ENCODE data around the gene SUMO2. TPM values are rescaled to one million over a fixed set of nuclear protein-coding genes. Genes with fewer than 3 reads are reported as not detected.

Gene SUMO2
- total and polyA plus RNA-seq, 2 of the 13 experiments (the other 11 are each of a cell fraction or from before 2014, with no cell fraction given): 337 to 553 TPM

GRCh38 chr17:75131278-75132017 lies 51.3 kb downstream of the SUMO2 start, which contains the start of gene NT5C (continued):
- TF ChIP-seq, protein P1, sequence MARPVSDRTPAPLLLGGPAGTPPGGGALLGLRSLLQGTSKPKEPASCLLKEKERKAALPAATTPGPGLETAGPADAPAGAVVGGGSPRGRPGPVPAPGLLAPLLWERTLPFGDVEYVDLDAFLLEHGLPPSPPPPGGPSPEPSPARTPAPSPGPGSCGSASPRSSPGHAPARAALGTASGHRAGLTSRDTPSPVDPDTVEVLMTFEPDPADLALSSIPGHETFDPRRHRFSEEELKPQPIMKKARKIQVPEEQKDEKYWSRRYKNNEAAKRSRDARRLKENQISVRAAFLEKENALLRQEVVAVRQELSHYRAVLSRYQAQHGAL (CRISPR knock-in tag; IDR thresholded peaks at IDR 0.05; ENCODE audit: not compliant biosample characterization): peak; percentile 52
- peak; percentile 95 for TF ChIP-seq ZNF761 (CRISPR knock-in tag; conservative IDR thresholded peaks at IDR 0.05)
- TF ChIP-seq RFXANK (CRISPR knock-in tag; IDR thresholded peaks at IDR 0.05): peak; percentile 37; the same call in 1 of the 2 replicates
- TF ChIP-seq, protein P2, sequence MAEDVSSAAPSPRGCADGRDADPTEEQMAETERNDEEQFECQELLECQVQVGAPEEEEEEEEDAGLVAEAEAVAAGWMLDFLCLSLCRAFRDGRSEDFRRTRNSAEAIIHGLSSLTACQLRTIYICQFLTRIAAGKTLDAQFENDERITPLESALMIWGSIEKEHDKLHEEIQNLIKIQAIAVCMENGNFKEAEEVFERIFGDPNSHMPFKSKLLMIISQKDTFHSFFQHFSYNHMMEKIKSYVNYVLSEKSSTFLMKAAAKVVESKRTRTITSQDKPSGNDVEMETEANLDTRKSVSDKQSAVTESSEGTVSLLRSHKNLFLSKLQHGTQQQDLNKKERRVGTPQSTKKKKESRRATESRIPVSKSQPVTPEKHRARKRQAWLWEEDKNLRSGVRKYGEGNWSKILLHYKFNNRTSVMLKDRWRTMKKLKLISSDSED (CRISPR knock-in tag; IDR thresholded peaks at IDR 0.05): no peak
- peak; percentile 73; the same call in 1 of the 2 replicates for TF ChIP-seq RELA (CRISPR knock-in tag; IDR thresholded peaks at IDR 0.05)
- peak; percentile 71; the same call in 1 of the 2 replicates for TF ChIP-seq ZNF768 (CRISPR knock-in tag; IDR thresholded peaks at IDR 0.05)
- TF ChIP-seq ZNF670 (CRISPR knock-in tag; IDR thresholded peaks at IDR 0.05; ENCODE audit: borderline replicate concordance): no peak
- TF ChIP-seq, protein P3, sequence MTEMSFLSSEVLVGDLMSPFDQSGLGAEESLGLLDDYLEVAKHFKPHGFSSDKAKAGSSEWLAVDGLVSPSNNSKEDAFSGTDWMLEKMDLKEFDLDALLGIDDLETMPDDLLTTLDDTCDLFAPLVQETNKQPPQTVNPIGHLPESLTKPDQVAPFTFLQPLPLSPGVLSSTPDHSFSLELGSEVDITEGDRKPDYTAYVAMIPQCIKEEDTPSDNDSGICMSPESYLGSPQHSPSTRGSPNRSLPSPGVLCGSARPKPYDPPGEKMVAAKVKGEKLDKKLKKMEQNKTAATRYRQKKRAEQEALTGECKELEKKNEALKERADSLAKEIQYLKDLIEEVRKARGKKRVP (CRISPR knock-in tag; IDR thresholded peaks at IDR 0.05): no peak
- peak; percentile 79 for TF ChIP-seq PPARG (CRISPR knock-in tag; conservative IDR thresholded peaks at IDR 0.05)
- no peak for TF ChIP-seq ZNF3 (CRISPR knock-in tag; IDR thresholded peaks at IDR 0.05)
- no peak for TF ChIP-seq MBNL3 (CRISPR knock-in tag; conservative IDR thresholded peaks at IDR 0.05)
- TF ChIP-seq, protein P4, sequence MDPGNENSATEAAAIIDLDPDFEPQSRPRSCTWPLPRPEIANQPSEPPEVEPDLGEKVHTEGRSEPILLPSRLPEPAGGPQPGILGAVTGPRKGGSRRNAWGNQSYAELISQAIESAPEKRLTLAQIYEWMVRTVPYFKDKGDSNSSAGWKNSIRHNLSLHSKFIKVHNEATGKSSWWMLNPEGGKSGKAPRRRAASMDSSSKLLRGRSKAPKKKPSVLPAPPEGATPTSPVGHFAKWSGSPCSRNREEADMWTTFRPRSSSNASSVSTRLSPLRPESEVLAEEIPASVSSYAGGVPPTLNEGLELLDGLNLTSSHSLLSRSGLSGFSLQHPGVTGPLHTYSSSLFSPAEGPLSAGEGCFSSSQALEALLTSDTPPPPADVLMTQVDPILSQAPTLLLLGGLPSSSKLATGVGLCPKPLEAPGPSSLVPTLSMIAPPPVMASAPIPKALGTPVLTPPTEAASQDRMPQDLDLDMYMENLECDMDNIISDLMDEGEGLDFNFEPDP (CRISPR knock-in tag; conservative IDR thresholded peaks at IDR 0.05): no peak
- no peak; the same call in 1 of the 2 replicates for TF ChIP-seq ZFP90 (CRISPR knock-in tag; IDR thresholded peaks at IDR 0.05; ENCODE audit: borderline replicate concordance)
- TF ChIP-seq PCBP1 (IDR thresholded peaks at IDR 0.05; ENCODE audit: borderline replicate concordance, low read depth, low read length): no peak
- TF ChIP-seq ZNF724P (CRISPR knock-in tag; IDR thresholded peaks at IDR 0.05; ENCODE audit: borderline replicate concordance): peak; percentile 80; the same call in 1 of the 2 replicates
- TF ChIP-seq GATAD1 (CRISPR knock-in tag; IDR thresholded peaks at IDR 0.05): peak; percentile 45; the same call in 1 of the 2 replicates
- TF ChIP-seq ZSCAN25 (CRISPR knock-in tag; IDR thresholded peaks at IDR 0.05): peak; percentile 86; the same call in 1 of the 2 replicates
- TF ChIP-seq, protein P5, sequence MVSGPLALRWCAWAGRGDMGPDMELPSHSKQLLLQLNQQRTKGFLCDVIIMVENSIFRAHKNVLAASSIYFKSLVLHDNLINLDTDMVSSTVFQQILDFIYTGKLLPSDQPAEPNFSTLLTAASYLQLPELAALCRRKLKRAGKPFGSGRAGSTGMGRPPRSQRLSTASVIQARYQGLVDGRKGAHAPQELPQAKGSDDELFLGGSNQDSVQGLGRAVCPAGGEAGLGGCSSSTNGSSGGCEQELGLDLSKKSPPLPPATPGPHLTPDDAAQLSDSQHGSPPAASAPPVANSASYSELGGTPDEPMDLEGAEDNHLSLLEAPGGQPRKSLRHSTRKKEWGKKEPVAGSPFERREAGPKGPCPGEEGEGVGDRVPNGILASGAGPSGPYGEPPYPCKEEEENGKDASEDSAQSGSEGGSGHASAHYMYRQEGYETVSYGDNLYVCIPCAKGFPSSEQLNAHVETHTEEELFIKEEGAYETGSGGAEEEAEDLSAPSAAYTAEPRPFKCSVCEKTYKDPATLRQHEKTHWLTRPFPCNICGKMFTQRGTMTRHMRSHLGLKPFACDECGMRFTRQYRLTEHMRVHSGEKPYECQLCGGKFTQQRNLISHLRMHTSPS (CRISPR knock-in tag; IDR thresholded peaks at IDR 0.05; ENCODE audit: low read depth): peak; percentile 24; the same call in 1 of the 2 replicates
- TF ChIP-seq ZFY (CRISPR knock-in tag; IDR thresholded peaks at IDR 0.05): peak; percentile 97

Measured in HepG2 (cell line).